GM18502 (cell line): ENCODE results near the gene GNG7.
A peak's percentile ranks its signal among the peaks of the same experiment; 100 is the strongest.
"Not testable (repeated sequence)": the region's sequence is repeated elsewhere in the genome, so short reads cannot be mapped to it uniquely, and the experiment has no call there.

Experiments
- ATAC-seq: cut with Tn5 transposase; IDR thresholded peaks from one replicate; pipeline ENCODE4 v1.9.1; 2021; ENCODE audit warnings: mild to moderate bottlenecking; ENCODE audit not compliant: unreplicated experiment, poor library complexity

GNG7 gene

GRCh38 chr19:2495651-2496316 is 206.7 kb downstream of the GNG7 start:
- ATAC-seq: no peak

- no peak for ATAC-seq
Observed at GRCh38 chr19:2495130-2495641, 207.3 kb downstream of the GNG7 start.

GRCh38 chr19:2494447-2495129 is 207.9 kb downstream of the GNG7 start:
- ATAC-seq: peak; percentile 48

GRCh38 chr19:2494084-2494446 is 208.4 kb downstream of the GNG7 start:
- no peak for ATAC-seq

- ATAC-seq: not testable (repeated sequence)
Observed at GRCh38 chr19:2493448-2493847, 209.0 kb downstream of the GNG7 start.

GRCh38 chr19:2492870-2493269 is 209.6 kb downstream of the GNG7 start:
- no peak for ATAC-seq

GRCh38 chr19:2491130-2491801 is 211.2 kb downstream of the GNG7 start:
- ATAC-seq: no peak

GRCh38 chr19:2490659-2491058 is 211.8 kb downstream of the GNG7 start:
- ATAC-seq: no peak

- no peak for ATAC-seq
Observed at GRCh38 chr19:2488942-2489731, 213.4 kb downstream of the GNG7 start.

- no peak for ATAC-seq
Observed at GRCh38 chr19:2488405-2488941, 214.0 kb downstream of the GNG7 start.

- ATAC-seq: no peak
Observed at GRCh38 chr19:2487842-2488241, 214.7 kb downstream of the GNG7 start.

GRCh38 chr19:2487090-2487489 is 215.4 kb downstream of the GNG7 start:
- ATAC-seq: no peak

- ATAC-seq: no peak
Observed at GRCh38 chr19:2485428-2485827, 217.1 kb downstream of the GNG7 start.

- ATAC-seq: no peak
Observed at GRCh38 chr19:2484178-2484937, 218.1 kb downstream of the GNG7 start.

GRCh38 chr19:2483484-2484151 is 218.9 kb downstream of the GNG7 start:
- no peak for ATAC-seq

- ATAC-seq: no peak
Observed at GRCh38 chr19:2483084-2483483, 219.4 kb downstream of the GNG7 start.

GRCh38 chr19:2482354-2483038 is 220.0 kb downstream of the GNG7 start:
- no peak for ATAC-seq

GRCh38 chr19:2481466-2481865 is 221.0 kb downstream of the GNG7 start:
- ATAC-seq: no peak
